ENCODE data around the gene SQOR.

GRCh38 chr15:45647828-45648227 lies 13.0 kb downstream of the SQOR start:
- TF ChIP-seq, protein P1, sequence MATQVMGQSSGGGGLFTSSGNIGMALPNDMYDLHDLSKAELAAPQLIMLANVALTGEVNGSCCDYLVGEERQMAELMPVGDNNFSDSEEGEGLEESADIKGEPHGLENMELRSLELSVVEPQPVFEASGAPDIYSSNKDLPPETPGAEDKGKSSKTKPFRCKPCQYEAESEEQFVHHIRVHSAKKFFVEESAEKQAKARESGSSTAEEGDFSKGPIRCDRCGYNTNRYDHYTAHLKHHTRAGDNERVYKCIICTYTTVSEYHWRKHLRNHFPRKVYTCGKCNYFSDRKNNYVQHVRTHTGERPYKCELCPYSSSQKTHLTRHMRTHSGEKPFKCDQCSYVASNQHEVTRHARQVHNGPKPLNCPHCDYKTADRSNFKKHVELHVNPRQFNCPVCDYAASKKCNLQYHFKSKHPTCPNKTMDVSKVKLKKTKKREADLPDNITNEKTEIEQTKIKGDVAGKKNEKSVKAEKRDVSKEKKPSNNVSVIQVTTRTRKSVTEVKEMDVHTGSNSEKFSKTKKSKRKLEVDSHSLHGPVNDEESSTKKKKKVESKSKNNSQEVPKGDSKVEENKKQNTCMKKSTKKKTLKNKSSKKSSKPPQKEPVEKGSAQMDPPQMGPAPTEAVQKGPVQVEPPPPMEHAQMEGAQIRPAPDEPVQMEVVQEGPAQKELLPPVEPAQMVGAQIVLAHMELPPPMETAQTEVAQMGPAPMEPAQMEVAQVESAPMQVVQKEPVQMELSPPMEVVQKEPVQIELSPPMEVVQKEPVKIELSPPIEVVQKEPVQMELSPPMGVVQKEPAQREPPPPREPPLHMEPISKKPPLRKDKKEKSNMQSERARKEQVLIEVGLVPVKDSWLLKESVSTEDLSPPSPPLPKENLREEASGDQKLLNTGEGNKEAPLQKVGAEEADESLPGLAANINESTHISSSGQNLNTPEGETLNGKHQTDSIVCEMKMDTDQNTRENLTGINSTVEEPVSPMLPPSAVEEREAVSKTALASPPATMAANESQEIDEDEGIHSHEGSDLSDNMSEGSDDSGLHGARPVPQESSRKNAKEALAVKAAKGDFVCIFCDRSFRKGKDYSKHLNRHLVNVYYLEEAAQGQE (IDR thresholded peaks at IDR 0.05; ENCODE audit: low read depth), result no peak
- TF ChIP-seq TAF1 (IDR thresholded peaks at IDR 0.05; ENCODE audit: low read depth), result no peak
- no peak for TF ChIP-seq MAX (IDR thresholded peaks at IDR 0.05)
- no peak for TF ChIP-seq CEBPB (IDR thresholded peaks at IDR 0.05)
- TF ChIP-seq YY1 (IDR thresholded peaks at IDR 0.05; ENCODE audit: low read depth), result no peak
- TF ChIP-seq EGR1 (IDR thresholded peaks at IDR 0.05), result no peak
- no peak for TF ChIP-seq TCF12 (IDR thresholded peaks at IDR 0.05; ENCODE audit: low read depth)

Data from Ishikawa (cell line).